ENCODE data around the gene TFCP2.
A peak's percentile ranks its signal among the peaks of the same experiment; 100 is the strongest.

Gene TFCP2

DNA sequence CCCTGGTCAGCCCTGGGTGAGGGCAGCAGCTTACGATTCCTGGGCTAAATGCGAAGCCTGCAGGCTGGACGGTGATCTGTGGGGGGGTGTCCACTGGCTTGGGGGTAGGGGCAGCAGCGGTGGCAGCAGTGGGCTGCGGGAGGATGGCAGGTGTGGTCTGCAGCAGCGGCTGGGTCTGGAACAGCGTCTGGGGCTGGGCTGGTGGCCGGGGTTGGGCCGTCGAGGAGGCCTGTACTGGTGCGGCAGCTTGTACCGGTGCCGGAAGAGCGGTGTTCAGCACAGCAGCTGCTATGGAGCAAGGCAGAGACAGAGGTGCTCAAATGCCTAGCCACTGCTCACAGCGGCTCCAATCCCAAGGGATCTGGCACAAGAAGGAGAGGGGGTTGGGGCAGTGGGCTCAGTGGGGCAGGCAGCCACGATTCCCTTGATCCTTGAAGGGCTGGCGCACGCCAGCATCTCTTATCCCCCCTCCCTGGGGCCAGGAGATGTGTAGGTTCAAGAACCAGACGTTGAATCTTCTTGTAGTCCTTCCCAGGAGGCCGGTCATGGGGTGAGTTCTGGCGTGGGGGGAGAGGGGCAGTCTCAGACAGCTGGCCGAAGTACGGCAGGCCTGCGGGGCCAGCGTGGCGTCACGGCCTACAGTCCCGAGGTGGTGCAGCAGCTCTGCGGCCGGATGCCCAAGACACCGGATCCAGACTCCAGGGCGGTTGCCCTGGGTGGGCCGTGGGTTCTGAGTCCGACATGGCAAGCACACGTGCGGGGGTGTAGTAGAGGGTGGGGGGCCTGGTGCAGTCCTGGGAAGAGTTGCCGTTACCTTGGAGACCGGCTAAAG is 25.0 kb upstream of the TFCP2 start:
- no peak for DNase-seq

GRCh38 chr12:51196547-51196946 is 23.6 kb upstream of the TFCP2 start:
- DNase-seq: no peak

DNA sequence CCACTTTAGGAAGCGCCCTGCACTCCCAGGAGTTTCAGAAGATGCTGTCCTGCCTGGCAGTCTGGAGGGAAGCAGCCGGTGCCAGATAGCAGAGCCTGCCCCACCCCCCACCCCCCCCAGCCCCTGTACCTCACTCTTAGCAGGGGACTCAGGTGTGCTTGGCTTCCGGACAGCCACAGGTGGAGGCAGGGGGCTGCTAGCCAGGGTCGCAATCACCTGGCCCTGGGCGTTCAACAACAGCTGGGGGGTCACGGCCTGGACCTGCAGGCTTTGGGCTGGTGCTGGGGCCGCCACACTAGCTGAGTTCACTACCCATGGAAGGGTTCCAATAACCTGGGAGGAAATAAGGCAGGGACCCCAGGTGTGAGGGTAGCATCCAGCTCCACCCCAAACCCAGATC is 22.9 kb upstream of the TFCP2 start:
- DNase-seq: no peak

GRCh38 chr12:51192284-51192671 is 19.3 kb upstream of the TFCP2 start:
- no peak for DNase-seq

GRCh38 chr12:51191516-51192283 is 18.8 kb upstream of the TFCP2 start:
- no peak for DNase-seq

DNA sequence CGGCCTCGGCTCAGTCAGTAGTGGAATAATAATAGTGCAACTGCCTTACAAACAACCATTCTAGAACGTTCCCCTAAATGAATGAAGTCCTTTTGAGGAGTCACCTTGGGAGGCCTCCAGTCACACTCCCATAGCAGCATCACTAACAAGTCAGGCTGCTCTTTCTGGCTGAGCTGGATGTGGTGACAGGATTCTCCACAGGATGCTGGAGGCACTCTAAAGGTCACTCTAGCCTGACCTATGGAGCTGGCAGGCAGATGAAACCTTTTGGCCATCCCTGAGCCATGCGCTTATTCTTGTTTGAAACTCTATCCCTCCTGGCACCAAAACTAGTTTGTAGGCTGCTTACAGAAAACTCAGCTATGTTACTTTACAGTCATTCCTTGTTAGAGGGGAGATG is 17.9 kb upstream of the TFCP2 start:
- no peak for DNase-seq

- DNase-seq: no peak
These were observed 16.9 kb upstream of the TFCP2 start for GRCh38 chr12:51189790-51190355.

- DNase-seq: no peak
These were observed 15.6 kb upstream of the TFCP2 start for GRCh38 chr12:51188359-51189051.

GRCh38 chr12:51187370-51187987 is 14.5 kb upstream of the TFCP2 start:
- no peak for DNase-seq

DNA sequence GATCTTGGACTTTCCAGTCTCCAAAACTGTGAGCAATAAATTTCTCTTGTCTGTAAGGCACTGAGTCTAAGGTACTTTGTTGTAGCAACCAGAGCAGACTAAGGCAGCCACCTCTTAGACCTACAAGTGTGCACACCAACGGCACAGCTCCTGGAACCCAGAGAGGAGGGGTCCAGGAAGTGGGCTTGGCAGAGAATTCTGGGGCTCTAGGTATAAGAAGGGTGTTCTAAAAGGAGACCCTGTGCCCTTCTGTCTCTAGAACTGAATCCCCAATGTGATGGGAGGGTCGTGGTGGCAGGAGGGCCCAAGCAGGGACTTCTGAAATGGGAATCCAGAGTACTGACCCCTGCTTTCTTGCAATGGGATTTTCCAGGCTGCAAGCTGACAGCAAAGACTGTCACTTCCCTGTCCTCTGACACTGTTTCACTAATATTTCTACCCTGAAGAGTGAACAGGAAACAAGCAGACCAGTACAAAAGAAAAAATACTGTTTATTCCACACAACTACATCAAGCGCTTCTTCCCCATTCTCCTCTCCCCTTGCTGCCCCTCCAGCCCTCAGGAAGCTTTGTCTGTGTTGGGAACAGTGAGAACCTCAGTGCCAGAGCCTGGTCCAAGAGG is 13.6 kb upstream of the TFCP2 start:
- no peak for DNase-seq

- DNase-seq: no peak
These were observed 12.3 kb upstream of the TFCP2 start for GRCh38 chr12:51185171-51185717.

DNA sequence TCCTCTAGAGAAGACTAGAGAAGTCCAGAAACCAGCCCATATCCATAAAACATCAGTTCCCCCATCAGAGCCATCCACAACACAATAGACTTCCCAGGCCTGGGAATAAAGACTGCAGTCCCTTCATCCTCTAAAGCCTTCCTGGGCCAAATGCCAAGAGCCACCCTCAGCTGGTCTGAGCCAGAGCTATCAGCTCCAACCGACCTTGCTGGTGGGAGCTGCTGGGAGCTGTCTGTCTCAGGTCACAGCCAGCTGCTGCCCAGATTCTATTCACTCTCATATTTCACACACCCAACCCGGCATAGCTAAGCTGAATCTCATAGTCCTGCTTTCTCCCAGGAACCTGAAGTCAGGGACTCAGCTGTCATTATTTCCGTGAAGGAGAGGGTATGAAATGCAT is 10.9 kb upstream of the TFCP2 start:
- peak; percentile 40 for DNase-seq

DNA sequence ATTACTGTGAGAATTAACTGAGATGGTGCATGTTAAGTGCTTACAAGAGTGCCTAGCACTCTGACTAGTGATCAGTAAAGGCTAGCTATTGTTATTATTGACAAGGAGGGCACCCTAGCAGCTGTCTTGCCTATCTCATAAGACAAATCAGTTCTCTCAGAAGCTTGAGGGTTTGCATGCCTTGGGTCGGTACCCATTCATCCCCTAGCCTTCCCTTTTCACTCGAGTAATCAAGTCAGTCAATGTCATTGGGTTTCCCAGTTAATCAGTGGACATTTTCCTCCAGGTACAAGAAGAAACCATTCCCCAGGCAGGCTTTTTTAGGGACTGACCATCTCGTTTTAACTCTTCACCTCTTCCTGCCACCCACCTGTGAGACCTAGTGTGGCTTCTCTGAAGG is 10.4 kb upstream of the TFCP2 start:
- DNase-seq: no peak

DNA sequence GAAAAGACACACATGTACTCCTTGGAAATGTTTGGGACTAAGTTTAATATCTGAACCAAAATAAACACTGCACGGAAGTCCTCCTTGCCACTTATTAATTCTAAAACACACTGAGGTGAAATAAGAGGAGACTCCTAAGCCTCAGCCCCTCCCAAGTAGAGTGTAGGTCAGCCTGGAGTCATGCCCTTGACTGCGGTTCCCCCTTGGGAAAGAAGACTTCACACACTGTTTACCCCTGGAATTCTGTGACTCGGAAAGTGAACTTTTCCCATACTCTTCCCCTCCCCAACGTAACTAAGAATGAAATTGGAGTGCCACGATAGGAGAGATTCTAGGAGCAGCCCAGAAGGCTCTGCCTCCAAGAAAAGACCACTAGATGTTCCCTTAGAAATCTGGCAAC is 8.6 kb upstream of the TFCP2 start:
- DNase-seq: no peak

DNA sequence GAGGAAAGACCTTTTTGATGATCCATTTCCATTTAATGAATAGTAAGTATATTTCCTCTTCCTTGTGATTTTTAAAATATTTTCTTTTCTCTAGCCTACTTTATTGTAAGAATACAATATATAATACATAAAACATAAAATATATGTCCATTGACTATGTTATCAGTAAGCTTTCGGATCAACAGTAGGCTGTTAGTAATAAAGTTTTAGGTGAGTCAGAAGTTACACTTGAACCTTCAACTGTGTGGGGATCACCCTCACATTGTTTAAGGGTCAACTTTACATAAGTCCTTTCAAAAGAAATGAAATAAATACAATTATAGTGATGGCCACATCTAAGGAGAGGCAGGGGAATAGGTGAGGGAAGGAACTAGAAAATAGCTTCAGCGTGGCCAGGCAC is 5.0 kb upstream of the TFCP2 start:
- no peak for DNase-seq

GRCh38 chr12:51174501-51174900 is 1.6 kb upstream of the TFCP2 start:
- DNase-seq: no peak

- DNase-seq: no peak
These were observed 936 bp downstream of the TFCP2 start for GRCh38 chr12:51171884-51172514.

DNA sequence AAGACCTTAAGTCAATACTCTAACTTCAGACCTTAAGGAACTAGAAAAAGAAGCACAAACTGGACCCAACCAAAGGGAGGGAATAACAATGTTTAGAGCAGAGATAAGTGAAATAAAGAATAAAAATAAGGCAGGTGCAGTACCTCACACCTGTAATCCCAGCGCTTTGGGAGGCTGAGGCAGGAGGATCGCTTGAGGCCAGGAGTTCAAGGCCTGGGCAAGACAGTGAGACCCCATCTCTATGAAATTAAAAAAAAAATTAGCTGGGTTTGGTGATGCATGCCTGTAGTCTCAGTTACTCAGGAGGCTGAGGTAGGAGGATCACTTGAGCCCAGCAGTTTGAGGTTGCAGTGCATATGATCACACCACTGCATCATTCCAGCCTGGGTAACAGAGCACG is 9.1 kb downstream of the TFCP2 start:
- DNase-seq: no peak

DNA sequence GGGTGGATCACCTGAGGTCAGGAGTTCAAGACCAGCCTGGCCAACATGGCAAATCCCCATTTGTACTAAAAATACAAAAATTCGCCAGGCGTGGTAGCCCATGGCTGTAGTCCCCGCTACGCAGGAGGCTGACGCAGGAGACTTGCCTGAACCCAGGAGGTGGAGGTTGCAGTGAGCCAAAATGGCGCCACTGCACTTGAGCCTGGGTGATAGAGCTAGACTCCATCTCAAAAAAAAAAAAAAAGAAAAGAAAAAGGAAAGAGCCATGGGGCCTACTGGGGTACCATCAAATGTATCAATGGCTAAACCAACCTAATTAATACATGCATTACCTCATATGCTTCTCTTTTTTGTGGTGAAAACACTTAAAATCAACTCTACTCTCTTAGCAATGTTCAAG is 10.7 kb downstream of the TFCP2 start:
- DNase-seq: no peak

DNA sequence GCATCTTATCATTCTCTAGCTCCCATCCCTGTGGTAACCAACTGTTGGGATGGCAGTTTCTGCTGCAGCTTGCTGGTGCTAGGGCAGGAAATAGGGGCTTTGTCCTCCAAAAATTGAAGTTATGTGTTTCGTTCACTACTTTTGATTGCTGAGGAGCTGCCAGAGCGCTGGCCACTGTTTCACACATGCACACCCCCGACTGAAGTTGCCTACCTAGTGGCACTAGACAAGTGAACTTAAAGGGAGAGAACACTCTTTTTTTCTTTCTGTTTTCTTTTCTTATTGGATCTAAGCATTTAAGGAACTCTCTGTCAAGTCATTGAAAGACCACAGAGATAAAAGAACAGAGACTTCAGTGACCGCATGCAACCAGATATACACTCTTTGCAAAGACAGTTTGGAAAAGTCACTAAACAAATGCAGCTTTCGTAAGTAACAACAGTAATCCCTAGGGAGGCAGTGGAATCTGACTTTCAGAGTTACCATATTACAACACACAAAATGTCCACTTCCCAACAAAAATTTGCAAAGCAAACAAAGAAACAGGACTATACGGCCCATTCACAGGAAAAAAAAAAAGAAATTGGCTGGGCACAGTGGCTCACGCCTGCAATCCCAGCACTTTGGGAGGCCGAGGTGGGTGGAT is 12.0 kb downstream of the TFCP2 start:
- DNase-seq: no peak

DNA sequence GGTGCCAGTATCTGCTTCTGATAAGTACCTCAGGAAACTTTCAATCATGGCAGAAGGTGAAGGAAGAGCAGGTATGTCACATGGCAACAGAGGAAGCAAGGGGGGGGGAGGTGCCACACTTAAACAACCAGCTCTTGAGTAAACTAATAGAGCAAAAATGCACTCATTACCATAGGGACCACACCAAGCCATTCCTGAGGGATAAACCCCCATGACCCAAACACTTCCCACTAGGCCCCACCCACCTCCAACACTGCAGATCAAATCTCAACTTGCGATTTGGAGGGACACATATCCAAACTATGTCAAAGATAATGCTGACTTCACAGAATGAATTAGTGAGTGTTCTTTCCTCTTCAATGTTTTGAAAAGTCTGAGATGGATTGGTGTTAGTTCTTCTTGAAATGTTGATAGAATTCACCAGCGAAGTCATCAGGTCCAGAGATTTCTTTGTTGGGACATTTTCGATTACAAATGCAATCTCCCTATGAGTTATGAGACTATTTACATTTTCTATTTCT is 16.6 kb downstream of the TFCP2 start:
- no peak for DNase-seq
